Glomerular visceral epithelial cell (primary cell): ENCODE results near the gene SERPINA1.

Experiments used
- DNase-seq: peaks from one replicate; pipeline ENCODE4 v3.0.0-alpha.2; 2016; ENCODE audit errors: extremely low spot score

Gene SERPINA1

GRCh38 chr14:94346065-94346786 is 42.2 kb downstream of the SERPINA1 start:
- DNase-seq: peak; percentile 91

GRCh38 chr14:94345344-94346064 is 42.9 kb downstream of the SERPINA1 start:
- DNase-seq: peak; percentile 95

DNA sequence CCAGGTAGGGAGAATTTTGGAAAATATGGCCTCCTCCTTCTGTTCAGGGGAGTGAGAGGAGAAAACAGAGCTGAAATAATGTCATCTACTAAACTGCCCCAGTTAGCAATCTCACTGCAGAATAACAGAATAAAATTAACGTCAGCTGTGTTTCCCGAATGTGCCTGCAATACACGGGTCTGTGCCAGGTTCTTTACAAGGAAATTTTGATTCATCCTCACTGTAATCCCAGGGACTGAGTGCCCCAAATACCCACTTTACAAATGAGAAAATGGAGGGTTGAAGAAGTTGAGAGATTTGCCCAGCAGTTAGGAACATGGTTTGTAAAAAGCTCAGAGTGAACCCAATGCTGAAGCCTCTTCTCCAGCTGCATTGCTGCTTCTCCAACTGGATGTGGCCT is 44.0 kb downstream of the SERPINA1 start:
- DNase-seq: no peak

GRCh38 chr14:94343238-94344005 is 45.0 kb downstream of the SERPINA1 start:
- no peak for DNase-seq

GRCh38 chr14:94342334-94342934 is 46.0 kb downstream of the SERPINA1 start:
- peak; percentile 99 for DNase-seq

DNA sequence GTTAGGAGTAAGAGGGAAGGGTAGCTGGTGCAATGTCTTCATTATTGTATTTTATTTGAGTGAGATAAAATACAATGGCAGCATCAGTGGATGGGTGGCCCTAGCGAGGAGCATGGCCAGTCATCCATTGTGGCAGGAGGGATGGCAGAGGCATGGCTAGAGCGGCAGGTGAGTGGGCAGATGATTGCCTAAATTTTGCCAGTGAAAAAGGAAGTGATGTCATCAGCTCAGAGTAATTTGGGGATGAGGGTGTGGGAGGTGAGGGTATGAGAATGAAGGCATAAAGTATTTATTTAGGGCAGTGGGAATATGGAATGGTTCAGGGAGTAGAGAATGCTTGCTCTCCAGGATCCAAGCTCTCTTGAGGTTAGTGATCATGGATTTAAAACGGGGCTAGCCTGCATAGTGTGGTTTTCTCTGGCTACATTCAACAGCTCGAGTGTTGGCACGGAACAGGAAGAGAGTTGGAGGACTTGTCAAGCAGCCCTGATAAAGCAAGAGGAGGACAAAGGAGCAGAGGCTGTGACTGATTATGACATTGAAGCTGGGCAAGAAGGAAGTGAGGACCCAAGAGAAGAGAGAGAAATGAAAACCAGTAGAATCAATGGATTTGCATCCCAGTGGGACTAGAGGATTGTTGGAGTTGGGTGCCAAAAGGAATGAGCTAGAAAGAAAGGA is 46.6 kb downstream of the SERPINA1 start:
- DNase-seq: no peak

GRCh38 chr14:94340533-94340932 is 47.9 kb downstream of the SERPINA1 start:
- no peak for DNase-seq

GRCh38 chr14:94338023-94338422 is 50.4 kb downstream of the SERPINA1 start:
- DNase-seq: no peak

GRCh38 chr14:94337274-94337673 is 51.1 kb downstream of the SERPINA1 start:
- DNase-seq: peak; percentile 54

DNA sequence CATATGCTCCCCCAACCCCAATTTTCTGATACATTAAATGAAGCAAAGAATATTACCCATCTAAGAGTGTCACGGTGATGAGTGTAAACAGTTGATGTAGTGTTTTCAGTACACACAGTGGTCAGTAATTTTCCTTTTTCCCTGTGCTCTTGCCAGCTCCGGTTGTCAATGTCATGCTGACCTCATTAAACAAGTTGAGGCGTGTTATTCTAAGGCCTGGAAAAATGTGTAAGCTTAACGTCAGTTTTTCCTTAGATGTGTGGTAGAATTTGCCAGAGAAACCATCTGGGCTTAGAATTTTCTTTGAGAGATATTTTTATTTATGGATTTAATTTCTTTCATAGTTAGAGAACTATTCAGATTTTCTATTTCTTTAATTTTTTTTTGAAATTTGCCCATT is 53.5 kb downstream of the SERPINA1 start:
- DNase-seq: no peak

GRCh38 chr14:94332587-94332986 is 55.8 kb downstream of the SERPINA1 start:
- DNase-seq: no peak

GRCh38 chr14:94332063-94332583 is 56.3 kb downstream of the SERPINA1 start:
- no peak for DNase-seq

- DNase-seq: no peak
These were observed 56.9 kb downstream of the SERPINA1 start for GRCh38 chr14:94331462-94331861.

- no peak for DNase-seq
These were observed 57.5 kb downstream of the SERPINA1 start for GRCh38 chr14:94330857-94331256.

- DNase-seq: no peak
These were observed 58.0 kb downstream of the SERPINA1 start for GRCh38 chr14:94330432-94330831.

DNA sequence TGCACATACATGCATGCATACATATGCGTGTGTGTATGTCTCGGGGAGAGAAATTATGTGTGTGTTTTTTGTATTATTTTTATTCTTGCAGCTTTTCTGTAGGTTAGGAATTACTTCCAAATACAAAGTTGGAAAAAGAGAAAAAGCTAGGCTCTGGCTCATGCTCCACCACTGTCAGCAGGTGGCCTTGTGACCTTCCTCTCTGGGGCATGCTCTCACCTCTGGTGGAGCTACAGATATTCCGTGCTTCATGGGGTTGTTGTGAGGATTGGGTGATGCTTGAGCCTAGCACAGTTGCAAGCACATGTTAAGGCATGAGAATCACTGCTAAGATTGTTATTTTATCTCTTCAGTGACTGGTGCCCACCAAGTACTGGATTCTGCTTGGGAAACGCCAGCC is 58.5 kb downstream of the SERPINA1 start:
- no peak for DNase-seq

GRCh38 chr14:94328196-94328595 is 60.2 kb downstream of the SERPINA1 start:
- peak; percentile 72 for DNase-seq
